HS-5 (cell line): ENCODE results near the gene IGSF21.

Experiments
- DNase-seq: peaks from one replicate; pipeline ENCODE4 v3.0.0-alpha.2; 2012; ENCODE audit warnings: low read depth

The IGSF21 gene

DNA sequence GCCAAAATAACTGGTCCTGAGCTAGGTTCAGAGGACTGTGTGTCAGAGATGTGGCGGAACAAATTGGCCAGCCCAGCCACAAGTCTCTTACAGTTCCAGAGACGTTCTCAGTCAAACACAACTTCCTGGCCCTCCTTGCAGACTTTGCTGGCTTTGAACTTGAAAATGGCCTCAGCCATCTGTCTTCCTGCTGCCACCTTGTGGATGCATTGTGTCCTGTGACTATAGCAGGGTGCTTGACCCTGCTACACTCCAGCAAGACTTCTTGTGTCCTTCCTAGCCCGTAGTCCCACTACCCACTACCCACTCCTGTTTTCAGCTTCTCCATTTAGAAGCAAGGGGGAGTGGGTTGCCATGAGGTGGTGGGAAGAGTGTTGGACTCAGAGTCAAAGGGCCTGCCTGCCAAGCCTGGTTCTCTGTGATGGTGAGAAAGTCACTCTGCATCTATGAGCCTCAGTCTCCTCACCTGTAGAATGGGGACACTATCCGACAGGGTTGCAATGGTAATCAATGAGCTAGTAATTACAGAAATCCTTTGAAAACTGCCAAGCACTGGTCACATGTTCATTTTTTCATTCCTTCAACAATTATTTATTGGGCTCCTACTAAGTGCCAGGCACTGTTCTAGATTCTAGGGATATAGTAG lies 109.9 kb downstream of the IGSF21 start:
- DNase-seq: peak; percentile 10

DNA sequence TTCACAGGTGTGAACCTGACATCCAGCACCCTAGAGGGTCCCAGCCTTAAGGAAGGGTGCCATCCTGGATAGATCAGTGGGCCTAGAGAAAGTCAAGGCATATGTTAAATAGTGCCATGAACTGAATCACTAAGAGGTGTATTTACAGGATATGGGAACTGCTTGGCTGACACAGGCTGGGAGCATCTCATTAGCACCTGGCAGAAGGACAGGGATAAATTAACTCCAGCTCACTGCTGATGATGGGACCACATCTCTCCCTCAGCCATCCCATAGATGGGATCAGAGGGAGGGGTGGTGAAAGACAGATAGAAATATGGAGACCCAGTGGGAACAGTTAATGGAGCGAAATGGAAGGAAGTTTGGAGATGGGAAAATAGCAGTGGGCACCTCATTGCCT lies 122.0 kb downstream of the IGSF21 start:
- DNase-seq: no peak

DNA sequence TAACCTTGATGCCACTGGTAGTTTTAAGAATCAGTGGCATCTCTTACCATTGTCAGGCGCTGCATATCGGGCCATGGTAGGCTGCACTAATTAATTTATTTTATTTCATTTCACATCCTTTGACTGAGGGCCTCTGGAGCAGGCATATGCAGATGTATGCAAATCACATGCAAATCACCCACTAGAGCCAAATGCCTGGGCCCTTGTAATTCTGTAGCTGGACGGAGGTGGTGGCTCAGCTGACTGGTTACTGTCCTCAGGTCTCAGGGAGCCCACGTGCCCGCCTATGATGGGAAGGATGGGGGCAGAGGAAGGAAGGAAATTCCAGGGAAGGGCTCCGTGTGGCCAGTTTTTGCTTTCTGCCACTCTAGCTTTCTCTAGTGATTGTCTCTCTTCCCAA lies 122.7 kb downstream of the IGSF21 start:
- DNase-seq: no peak

DNA sequence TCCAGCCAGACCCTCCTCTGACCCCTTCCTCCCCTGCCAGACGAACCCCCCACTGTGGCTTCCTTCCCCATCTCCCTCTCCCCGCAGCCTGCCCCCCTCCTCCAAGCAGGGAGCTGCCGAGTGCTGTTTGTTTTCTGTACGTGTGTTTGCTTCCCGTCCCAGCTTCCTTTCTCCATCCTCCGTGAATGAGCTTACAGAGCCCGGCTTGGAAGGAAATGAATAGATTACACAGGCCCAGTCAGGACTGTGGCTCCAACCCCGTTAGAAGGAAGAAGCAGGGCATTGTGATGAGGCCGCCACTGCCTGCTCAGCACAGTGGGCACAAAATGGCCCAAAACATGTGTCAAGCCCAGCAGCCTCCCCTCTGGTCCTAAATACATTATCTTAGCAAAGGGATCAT lies 123.2 kb downstream of the IGSF21 start:
- no peak for DNase-seq

DNA sequence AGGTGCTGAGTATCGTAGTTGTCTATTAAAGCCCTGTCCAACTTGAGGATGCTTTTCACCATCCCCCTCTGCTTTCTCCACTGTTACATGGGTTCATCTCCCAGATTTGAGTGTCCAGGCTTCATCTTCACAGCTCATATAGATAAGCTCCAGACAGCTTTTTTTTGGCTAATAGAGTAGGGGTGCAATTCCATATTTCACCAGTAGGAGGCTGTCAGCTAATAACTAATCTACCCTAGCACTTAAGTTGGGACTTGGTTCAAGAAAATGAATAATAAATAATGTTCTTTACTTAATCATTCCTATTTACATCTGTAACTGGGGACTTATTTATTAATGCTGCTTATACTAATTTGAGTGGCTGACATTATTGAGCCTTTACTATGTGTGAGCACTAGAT lies 124.5 kb downstream of the IGSF21 start:
- no peak for DNase-seq

DNA sequence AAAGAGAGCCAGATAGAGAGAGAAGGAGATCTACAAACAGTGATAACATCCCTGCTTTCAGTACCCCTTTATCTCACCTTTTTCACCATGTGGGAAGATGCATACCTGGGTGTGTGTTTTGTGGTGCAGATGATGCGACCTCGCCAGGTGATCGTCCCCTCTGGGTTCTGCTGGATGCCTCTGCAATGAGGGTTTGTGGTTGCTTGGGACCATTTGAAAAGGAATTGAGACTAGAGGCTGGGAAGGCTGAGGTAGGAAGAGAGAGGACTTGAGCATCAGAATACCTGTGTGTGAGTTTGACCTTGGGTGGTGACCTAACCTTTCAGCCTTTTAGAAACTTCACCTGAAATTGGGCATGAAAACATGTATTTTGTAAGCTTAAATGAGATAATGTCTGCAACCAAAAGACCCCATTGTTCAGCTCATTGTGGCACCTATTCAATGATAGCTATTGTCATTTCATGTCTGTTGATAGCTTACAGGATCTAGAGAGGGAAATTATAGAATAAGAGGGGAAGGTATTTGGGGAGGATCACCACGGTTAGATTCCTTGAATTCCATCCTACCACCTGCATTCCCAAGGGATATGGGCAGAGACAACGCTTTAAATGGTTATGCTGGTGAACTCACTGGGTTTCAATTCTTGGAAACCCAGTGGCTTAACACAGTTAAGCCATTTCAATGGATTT lies 125.7 kb downstream of the IGSF21 start:
- DNase-seq: no peak

DNA sequence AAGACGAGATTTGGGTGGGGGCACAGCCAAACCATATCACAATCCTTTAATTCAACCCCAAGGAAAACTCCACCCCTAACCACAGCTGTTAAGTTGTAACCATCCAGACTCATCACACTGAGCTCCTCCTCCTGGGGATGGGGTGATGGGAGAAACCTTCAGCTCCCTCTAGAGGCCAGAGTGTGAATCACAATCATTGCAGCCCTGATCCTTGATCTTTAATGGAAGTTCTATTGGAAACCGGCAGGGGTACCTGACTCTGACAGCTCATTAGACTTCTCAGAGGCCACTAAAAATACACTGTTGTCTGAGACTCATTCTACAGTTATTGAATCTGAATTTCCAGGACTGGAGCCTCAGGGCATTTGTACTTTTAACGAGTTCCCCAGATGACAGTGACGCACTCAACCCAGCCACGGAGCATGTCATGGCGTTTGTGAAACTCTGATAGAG lies 127.2 kb downstream of the IGSF21 start:
- peak; percentile 15 for DNase-seq

DNA sequence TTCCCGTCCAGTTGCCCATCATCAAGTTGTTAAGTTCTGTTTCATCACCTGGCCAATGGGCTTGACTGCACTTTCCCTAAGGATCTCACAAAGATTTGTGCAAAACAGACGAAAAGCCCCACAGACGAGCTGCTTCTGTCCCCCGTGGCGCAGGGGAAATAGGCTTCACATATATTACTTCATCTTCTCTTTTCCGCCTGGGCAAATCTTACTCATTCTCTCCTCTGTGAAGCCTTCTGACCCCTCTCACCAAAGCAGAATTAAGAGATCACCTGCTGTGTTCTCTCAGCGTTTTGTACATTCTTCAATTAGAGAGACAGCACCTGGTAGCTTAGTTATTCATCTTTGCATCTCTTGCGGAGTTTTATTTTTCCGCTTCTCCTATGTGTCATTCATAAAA lies 129.8 kb downstream of the IGSF21 start:
- DNase-seq: no peak

DNA sequence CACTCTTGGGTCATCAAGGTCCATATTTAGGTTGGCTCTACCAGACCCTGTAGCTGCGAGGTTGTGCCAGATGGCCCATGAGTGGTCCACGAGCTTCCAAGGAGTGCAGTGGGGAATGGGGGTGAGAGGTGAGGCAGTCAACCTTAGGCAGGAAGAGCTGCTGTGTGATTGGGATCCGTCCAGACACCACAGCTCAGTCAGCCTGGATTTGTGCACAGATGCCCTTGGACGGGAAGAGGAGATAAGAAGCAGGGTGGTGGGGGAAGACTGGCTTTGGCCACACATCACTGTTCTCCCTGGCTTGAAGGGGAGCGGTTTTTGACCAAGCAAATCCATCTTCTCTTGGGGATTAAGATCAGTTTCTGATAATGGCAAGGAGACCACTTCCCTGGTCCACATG lies 130.6 kb downstream of the IGSF21 start:
- DNase-seq: no peak

DNA sequence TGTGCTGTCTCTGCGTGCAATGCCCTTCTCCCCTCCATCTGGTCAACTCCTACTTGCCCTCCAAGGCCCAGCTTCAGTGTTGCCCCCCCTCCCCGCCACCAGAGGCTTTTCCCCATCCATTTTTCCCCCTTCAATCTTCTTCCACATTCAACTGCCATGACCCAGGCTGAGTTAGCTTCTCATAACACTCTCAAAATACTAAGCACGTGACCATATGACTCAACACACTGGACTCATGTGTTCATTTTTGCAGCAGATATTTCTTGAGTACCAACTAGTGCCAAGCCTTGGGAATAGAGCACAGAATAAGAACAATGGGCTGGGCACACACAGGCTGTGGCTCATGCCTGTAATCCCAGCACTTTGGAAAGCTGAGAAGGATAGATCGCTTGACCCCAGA lies 132.1 kb downstream of the IGSF21 start:
- no peak for DNase-seq

DNA sequence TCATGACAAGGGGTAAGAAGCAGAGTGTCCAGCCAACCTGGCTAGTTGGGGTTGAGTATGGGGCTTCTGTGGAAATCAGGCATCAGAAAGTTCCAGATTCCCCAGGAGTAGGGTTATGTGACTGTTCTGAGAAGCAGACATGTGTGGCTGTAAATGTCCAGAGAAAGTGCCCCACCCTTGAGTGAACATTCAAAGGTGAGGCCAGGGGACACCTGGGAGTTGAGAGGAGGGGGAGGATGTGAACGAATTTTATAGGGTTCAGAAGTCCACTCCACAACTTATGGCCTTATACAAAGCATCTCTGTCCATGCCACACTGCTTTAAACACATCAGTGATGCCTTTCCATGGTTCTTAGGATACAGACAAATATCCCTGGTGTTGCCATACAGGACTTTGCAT lies 133.3 kb downstream of the IGSF21 start:
- DNase-seq: no peak

DNA sequence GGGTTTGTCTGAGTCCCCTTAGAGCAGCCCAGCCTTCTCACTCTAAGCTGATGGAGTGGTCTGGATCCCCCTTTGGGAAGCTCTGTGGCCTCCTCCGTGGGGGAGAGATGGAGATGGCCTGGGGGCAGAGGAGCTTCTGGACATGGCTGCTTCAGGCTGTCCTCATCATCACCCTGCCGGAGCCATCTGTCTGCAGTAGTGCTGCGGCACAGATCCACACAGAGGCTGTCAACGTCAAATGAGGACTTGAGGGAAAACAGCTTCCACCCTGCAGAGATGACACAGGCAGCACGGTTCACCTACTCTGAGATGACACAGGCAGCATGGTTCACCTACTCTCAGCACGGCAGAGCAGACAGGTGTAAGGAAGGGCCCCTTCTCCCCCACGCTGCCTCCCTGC lies 134.3 kb downstream of the IGSF21 start:
- DNase-seq: no peak

DNA sequence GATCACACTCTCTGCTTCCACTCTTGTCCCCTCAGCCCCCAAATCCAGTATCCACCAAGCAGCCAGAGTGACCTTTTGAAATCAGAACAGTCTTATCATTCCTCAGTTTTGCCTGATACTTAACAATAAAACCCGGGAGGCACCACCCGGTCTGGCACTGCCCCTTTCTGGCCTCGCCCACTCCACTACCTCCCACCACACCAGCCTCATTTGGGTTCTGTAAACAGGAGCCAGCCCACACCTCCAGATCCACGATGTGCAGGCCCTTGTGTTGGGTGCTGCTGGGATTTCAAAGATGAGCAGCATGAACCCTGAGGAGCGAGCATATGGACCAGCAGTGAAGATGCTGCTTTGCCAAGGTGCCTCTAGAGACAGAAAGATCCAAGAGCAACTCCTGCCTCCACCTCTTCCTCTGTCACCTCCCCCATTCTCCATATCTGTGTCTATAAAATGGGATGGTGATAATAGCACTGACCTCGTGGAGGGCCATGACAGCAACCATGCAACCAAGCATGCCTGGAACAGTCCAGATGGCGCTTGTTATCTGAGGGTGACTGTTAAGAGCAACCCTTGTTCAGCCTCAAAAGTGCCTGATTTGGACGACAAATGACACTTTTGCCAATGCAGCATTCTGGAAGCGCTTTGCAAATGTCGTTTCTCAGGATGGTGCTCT lies 136.0 kb downstream of the IGSF21 start:
- DNase-seq: no peak

DNA sequence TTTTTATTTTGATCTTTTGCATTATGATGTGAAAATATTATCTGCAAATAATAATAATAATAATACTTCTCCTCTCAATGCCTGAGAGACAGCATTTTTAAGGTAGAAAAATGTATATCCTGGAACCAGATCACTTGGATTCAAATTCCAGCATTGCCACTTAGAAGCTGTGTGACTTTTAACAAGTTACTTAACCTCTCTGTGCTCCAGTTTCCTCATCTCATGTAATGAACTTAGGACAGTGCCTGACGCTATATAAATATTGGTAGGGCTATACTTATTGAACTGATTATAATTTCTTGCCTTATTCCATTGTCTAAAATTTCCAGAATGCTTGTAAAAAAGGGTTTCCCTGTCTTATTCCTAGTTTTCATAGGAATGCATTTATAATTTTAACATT lies 137.2 kb downstream of the IGSF21 start:
- DNase-seq: no peak

DNA sequence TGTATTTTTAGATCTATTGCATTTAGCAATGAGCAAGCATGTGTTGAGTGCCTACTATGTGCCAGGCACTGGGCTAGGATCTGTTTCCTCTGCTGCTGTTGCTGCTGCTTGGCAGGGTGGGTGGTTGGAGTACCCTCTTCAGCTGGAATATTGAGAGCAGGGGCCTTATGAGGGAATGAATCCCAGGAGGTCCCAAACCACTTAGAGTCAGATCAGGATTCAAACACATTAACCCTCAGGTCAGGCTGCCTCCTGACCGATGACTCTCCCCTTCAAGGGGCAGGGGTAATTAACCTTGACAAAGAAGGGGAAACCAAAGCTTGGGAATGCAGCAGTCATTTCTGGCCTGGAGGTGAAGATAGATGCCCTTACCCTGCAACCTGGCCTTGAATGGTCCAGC lies 138.0 kb downstream of the IGSF21 start:
- no peak for DNase-seq

DNA sequence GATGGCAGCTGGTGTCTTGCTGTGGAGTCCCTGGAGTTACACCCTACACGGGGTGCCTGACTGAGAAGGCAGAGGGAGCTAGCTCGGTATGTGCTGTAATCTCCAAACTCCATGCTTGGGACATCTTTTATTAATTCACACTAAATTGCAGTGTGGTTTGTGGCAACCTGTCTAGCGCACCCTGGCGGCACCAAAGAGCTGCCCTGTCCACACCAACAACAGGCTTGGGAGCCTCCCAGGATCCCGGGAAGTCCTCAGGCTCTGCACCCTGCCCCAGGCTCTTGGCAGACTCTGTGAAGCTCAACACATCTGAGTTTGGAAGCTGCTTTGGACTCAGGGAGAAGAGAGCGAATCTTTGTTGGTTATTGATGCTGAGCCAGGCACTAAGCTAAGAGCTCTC lies 138.9 kb downstream of the IGSF21 start:
- no peak for DNase-seq

DNA sequence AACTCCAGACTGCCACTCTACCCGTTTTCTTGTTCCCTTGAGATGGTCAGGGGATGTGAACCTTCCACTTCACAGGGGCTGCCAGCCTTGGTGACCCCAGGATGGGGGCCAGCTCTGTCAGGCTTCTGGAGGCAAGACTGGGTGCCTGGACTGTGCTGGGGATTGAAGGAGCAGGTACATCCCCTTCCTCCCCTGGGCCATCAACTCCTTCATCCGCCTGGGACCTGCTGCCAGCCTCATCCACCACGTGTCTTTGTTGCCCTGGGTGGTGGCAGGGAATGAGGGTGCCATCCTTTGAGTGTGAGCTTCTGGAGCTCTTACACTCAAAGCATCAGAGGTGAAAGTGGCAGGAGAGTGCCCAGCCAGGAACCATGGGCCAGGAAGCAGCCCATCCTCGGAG lies 139.6 kb downstream of the IGSF21 start:
- DNase-seq: no peak

DNA sequence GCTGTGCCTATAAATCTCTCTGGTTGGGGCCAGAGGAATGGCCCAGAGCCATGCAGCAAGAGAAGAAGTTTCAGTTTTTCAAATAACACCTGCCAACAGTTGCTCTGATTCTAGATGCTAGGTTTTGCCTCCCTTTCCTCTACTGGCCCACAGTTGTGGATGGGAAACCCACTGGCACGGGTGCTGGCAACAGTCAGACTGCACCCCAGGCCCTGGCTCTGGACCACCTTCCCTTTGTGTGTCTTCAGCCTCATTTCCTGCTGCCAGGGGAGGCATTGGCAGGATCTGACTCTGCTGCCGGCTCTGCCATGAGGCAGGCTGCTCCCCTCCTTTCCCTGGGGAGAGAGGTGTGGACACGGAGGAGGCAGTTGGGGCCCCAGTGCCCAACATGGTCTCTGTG lies 142.0 kb downstream of the IGSF21 start:
- no peak for DNase-seq

DNA sequence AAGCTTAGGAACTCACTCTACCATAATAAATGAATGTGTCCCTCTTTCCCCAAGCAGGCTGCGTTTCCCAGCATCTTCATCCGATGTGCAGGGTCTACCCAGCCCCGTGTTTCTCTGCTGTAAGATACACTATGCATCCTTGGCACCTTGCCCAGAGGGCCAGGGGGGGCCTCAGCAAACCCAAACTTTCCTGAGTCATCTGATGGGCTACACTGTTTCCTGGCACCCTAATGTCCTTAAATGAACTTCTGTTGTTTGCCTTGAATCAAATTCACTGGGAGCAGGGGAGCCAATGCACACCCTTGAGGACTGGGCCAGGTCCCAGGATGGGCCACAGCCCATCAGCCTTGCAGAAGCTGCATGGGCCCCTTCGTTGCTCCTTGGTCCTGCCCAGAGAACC lies 145.5 kb downstream of the IGSF21 start:
- DNase-seq: no peak

DNA sequence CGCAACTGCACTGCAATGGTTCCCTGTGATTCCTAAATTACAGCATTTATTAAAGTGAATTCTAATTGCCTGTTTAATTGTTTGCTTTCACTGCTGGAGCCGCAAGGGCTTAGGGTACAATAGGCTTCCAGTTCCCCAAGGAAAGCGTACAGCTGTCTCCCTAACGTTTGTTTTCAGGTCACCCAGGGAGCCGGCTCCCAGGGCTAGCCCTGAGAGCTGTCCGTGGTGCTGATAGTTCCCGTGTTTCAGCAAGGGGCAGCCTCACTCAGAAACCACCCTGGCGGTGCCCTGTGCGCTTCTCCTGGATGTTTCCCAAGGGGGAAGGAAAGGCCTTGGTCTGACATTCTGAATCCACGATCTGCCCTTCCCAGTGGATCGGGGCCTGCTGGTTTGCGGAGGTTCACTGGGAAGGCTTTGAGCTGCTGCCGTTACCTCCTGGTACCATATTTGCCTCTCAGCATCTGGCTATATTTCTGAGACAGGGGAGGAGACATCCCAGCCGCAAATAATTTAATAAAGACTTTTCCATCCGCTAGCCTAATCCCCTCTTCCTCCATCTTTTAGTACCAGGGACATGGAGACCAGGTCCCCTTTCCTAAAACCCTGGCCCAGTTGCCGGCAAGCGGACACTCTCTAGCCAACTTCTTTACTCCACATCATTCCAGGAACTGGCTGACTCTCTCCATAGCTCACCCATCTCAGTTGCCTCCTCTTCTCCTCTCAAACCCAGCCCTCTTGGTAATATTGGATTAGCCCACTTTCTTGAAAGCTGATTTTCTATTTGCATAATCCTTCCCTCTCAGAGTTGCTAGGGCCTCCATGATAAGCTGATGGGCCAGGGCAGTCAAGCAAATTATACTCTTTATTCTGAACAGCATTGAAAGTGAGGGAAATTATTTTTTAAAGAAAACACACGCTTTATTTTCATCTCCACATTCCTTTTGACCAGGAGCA lies 149.0 kb downstream of the IGSF21 start:
- no peak for DNase-seq

DNA sequence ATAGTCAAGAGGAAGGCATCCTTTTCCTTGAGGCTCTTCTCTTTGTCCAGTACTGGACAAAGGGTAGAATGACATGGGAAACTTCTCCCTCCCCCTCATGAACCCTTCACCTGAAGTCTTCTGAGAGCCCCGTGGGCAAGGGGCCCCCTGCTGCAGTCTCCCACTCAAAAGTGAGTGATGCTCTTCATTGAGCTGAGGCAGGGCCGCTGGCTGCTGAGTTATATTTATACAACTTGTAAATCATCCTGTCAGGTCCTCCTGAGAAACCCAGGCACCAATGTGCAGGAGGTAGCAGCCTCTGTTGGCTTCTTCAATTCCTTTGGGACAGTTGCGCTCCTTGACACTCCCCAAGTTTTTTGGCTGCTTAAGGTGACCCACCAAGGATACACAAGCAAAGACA lies 150.2 kb downstream of the IGSF21 start:
- no peak for DNase-seq

DNA sequence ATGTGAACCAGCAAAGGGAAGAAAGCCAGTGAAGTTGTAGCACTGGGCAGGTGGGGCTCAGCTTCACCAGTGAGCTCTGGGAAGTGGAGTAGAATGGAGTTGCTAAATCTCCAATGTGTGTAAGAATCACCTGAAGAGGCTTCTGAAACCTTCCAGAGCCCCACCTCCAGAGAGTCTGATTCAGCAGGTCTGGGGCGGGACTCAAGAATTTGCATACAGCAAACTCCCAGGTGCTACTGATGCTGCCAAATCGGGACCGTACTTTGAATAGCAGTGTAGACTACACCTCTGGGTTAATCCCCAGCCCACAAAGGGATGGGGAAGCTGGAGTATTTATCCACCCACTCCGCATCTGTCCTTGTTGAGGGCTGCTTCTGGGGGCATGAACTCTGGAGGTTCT lies 154.3 kb downstream of the IGSF21 start:
- no peak for DNase-seq
